Measurements from ENCODE around the gene PPRC1. TPM values are rescaled to one million over a fixed set of nuclear protein-coding genes. Genes with fewer than 3 reads are reported as not detected.

The PPRC1 gene
- 8.4 TPM for total RNA-seq

- DNase-seq = peak; percentile 98
These were observed at the start of gene PPRC1 for GRCh38 chr10:102132563-102133372. PPRC1 (plus strand) TSS chr10:102133040; CDS start chr10:102133069, 29 bp downstream.

- no peak for DNase-seq
These were observed 49.3 kb upstream of the PPRC1 start for GRCh38 chr10:102083541-102083940.

- no peak for DNase-seq
These were observed 47.5 kb upstream of the PPRC1 start for GRCh38 chr10:102085336-102085735.

- no peak for DNase-seq
These were observed 46.6 kb upstream of the PPRC1 start for GRCh38 chr10:102086196-102086595.

GRCh38 chr10:102090772-102091171, 42.1 kb upstream of the PPRC1 start:
- no peak for DNase-seq

- DNase-seq = no peak
These were observed 36.4 kb upstream of the PPRC1 start for GRCh38 chr10:102096449-102096848.

- DNase-seq = no peak
These were observed 31.7 kb upstream of the PPRC1 start for GRCh38 chr10:102101152-102101551.

GRCh38 chr10:102102421-102102820, 30.4 kb upstream of the PPRC1 start:
- no peak for DNase-seq

- DNase-seq = no peak
These were observed 25.8 kb upstream of the PPRC1 start for GRCh38 chr10:102106998-102107397.

- no peak for DNase-seq
These were observed 23.4 kb upstream of the PPRC1 start for GRCh38 chr10:102109166-102110116.

- DNase-seq = no peak
These were observed 21.6 kb upstream of the PPRC1 start for GRCh38 chr10:102111276-102111675.

- DNase-seq = no peak
These were observed 20.5 kb upstream of the PPRC1 start for GRCh38 chr10:102112210-102112817.

GRCh38 chr10:102113261-102113955, 19.4 kb upstream of the PPRC1 start:
- DNase-seq = no peak

- no peak for DNase-seq
These were observed 18.6 kb upstream of the PPRC1 start for GRCh38 chr10:102113956-102114857.

GRCh38 chr10:102114861-102115618, 17.8 kb upstream of the PPRC1 start:
- DNase-seq = peak; percentile 91

- no peak for DNase-seq
These were observed 17.1 kb upstream of the PPRC1 start for GRCh38 chr10:102115775-102116174.

- no peak for DNase-seq
These were observed 16.2 kb upstream of the PPRC1 start for GRCh38 chr10:102116656-102117055.

GRCh38 chr10:102117391-102118159, 15.3 kb upstream of the PPRC1 start:
- peak; percentile 69 for DNase-seq

GRCh38 chr10:102118867-102119266, 14.0 kb upstream of the PPRC1 start:
- no peak for DNase-seq
